GM12872 (cell line): ENCODE data around the gene STK4.
A peak's percentile ranks its signal among the peaks of the same experiment; 100 is the strongest.

Experiments
- TF ChIP-seq, protein P1 (sequence below): IDR thresholded peaks from 3 replicates; pipeline ENCODE4 v1.5.1; 2011; ENCODE audit warnings: low read depth, mild to moderate bottlenecking, low read length, moderate library complexity; ENCODE audit not compliant: insufficient read depth

STK4 gene

DNA sequence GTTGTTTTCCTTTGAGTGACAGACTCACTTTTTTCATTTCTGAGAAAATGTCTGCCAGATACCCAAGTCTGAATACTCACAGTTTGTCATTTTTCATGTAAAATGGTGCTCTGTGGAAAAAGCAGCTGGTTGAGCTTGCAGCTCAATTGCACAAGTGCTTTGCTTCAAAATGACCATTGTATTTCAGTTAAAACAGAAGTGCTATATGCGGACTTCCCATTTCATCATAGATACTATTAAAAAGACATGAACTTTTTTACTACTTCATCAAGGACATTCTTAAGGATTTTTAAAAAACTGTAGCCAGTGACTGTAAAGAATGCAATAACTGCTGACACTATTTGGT, 73.1 kb downstream of the STK4 start:
- TF ChIP-seq, protein P1, sequence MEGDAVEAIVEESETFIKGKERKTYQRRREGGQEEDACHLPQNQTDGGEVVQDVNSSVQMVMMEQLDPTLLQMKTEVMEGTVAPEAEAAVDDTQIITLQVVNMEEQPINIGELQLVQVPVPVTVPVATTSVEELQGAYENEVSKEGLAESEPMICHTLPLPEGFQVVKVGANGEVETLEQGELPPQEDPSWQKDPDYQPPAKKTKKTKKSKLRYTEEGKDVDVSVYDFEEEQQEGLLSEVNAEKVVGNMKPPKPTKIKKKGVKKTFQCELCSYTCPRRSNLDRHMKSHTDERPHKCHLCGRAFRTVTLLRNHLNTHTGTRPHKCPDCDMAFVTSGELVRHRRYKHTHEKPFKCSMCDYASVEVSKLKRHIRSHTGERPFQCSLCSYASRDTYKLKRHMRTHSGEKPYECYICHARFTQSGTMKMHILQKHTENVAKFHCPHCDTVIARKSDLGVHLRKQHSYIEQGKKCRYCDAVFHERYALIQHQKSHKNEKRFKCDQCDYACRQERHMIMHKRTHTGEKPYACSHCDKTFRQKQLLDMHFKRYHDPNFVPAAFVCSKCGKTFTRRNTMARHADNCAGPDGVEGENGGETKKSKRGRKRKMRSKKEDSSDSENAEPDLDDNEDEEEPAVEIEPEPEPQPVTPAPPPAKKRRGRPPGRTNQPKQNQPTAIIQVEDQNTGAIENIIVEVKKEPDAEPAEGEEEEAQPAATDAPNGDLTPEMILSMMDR: no peak

DNA sequence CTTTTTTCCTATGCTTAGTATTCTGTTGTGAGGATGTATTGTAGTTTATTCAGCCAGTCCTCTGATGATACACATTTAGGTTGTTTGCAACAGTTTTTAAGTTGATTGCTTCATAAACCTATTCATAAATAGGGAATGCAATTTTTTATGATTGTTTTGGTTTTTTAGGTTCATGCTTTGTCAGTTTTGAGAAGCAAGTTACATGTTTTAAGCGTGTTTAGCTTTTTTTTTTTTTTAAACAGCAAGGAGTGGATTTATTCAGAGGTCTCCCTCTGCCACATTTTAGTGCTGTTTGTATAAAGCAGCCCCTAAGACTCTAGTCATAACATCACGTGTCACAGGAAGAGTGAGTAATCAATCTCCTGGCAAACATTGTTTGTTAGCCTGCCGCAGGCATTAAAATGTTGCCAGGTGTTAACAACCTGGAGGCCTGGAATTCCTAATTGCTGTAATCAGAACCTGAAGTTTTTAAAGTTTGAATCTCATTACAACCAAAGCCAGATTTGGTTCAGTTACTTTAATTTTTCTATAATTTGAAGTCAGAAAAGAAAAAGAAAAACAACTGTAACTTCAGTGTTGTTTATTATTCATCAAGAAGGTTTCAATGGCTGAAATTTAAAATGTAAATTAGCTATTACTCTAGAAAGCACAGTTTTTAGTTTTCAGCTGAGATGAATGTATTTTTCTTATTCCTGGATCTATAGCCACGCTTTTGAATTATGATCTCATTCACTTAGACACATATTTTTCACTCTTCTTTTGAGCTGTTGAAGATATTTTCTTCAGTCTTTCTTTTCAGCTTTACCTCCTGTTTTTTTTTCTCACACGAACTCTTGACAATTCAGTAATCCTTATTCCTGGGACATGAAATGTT, 75.4 kb downstream of the STK4 start:
- TF ChIP-seq, protein P1: no peak

DNA sequence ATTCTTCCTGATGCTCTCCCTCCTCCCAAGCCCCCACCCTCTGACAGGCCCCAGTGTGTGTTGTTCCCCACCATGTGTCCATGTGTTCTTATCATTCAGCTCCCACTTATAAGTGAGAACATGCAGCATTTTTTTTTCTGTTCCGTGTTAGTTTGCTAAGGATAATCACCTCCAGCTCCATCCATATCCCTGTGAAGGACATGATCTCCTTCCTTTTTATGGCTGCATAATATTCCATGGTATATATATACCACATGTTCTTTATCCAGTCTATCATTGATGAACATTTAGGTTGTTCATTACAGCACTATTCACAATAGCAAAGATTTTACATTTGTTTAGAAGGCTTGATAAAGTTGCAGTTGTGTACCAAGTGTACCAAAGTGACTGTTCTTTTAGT, 76.7 kb downstream of the STK4 start:
- TF ChIP-seq, protein P1: no peak

DNA sequence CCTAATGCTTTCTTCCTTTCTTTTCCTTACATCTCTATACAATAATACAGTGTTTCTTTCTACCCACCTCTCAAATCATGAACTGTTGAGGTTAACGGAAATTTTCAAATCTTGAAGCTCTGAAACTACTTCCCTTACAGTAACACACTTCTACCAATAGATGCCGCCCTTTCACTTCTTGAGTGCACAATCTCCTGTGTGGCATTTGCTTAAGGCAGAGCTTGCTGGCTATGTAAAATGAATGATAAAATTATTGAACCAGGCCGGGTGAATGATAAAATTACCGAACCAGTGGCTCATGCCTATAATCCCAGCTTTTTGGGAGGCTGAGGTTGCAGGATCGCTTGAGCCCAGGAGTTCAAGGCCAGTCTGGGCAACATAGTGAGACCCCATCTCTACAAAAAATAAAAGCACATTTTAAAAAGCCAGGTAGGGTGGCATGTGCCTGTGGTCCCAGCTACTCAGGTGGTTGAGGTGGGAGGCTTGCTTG, 77.8 kb downstream of the STK4 start:
- TF ChIP-seq, protein P1: peak; percentile 79

DNA sequence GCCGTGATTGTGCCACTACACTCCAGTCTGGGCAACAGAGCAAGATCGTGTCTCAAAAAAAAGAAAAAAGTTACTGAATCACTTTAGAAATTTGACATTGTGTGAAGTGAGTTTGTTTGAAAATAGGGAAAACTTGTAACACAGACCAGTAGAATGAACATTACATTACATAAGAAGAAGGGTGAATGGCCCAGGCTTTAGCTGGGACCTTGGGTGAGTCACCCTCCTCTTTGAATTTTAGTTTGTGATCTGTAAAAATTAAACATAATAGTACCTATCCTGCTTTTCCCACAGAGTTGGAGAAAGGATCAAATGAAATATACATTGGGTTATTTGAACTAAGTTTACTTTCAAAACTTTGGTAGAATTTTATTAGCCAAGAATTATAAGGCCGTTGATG, 78.3 kb downstream of the STK4 start:
- TF ChIP-seq, protein P1: no peak

DNA sequence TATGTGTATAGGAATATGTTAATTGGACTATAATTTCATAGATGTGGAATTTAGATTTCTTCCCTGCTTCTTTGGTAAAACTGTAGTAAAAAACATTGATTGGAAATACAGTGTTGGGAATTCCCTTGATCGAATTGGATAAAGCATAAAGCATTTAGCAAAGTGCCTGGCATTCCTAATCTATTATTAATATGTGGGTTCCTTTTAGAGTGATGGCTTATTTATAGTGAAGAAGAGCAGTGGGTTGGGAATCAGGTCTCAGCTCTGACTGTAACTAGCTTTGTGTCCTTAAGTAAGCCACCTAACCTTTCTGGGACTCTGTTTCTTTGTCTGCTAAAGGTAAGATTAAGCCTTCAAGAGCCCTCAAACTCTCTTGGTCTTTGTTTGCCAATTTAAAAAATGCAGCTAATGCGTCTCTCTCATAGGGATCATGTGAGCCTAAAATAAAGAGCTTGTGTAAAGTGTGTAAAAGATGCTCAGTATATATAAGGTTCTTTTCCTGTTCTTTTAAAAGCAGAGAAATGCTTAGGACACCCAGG, 81.3 kb downstream of the STK4 start:
- TF ChIP-seq, protein P1: no peak

DNA sequence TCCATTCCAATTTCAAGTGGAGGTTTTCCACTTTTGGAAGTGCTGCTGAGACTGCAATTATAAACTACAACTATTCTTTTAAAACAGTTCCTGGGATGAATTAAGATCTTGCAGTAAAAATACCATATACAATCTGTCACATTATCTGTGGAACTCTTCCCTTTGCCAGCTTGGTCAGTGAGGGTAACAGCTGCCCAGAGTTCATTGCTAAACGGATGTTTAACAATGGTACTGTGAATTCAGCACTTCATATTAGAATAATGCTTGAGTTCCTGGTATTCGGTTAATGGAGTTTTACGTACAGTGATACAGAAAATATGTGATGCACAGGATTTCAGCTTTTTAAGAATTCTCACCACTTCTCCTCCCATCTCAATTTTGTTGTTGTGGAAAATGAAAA, 83.1 kb downstream of the STK4 start:
- TF ChIP-seq, protein P1: no peak
